GM12878 (cell line): ENCODE data around the gene KPTN. TPM values are rescaled to one million over a fixed set of nuclear protein-coding genes. Genes with fewer than 3 reads are reported as not detected.

Source experiments
- ATAC-seq: fragments of 200-7000 bp; cut with Tn5 transposase; 3 replicates; pipeline ENCODE4 v1.9.1; 2020; ENCODE audit warnings: mild to moderate bottlenecking, moderate library complexity
- BruUV-seq: library from RNA; stranded (reverse); fragments of 400-500 nt; replicated peaks from 2 replicates; lab custom pipeline; 2021; lab: Mats Ljungman, UMichigan
- CTCF ChIA-PET: fragments of 300-600 bp; sonication (Branson Sonifier 250); formaldehyde crosslinking; extraction: SDS; loops from one replicate; lab custom pipeline; 2021; ENCODE audit warnings: inconsistent platforms; lab: Yijun Ruan, JAX
- POLR2A ChIA-PET: fragments of 350-600 bp; formaldehyde crosslinking; extraction: SDS; loops from one replicate; lab custom pipeline; 2021; ENCODE audit warnings: inconsistent platforms; lab: Charles Lee
- RAD21 ChIA-PET: fragments of 300-600 bp; sonication (Branson Sonifier 250); formaldehyde crosslinking; loops from one replicate; lab custom pipeline; 2023; ENCODE audit warnings: antibody characterized with exemption; ENCODE audit not compliant: unreplicated experiment; lab: Charles Lee
- SMC1A ChIA-PET: fragments of 300-600 bp; sonication (Branson Sonifier 250); formaldehyde crosslinking; loops from one replicate; lab custom pipeline; 2023; ENCODE audit not compliant: unreplicated experiment, uncharacterized antibody; lab: Charles Lee
- DNase-seq: peaks from one replicate; pipeline ENCODE4 v3.0.0-alpha.2; 2011; ENCODE audit warnings: low read depth, low spot score
- FAIRE-seq: peaks from 3 replicates; lab custom pipeline; 2011; peaks lifted over from hg19 to GRCh38; lab: Jason Lieb, UNC
- H2AFZ ChIP-seq: 2 replicates; pipeline ENCODE4 v1.6.0; 2011; ENCODE audit warnings: low read depth, low read length, control low read depth; ENCODE audit not compliant: control insufficient read depth
- H3K27ac ChIP-seq: 2 replicates; pipeline ENCODE4 v1.5.1; 2011; ENCODE audit warnings: control low read depth; ENCODE audit not compliant: control insufficient read depth, insufficient read depth
- H3K27me3 ChIP-seq, 2 experiments: replicated peaks in 1 of 2; 2 replicates each; pipeline versions ENCODE4 v1.6.0 to v1.6.1; 2011; ENCODE audit warnings: low read length in 1 of 2; ENCODE audit not compliant: control insufficient read depth in 2 of 2, insufficient read depth in 2 of 2
- H3K36me3 ChIP-seq, 2 experiments: 2 replicates each; pipeline ENCODE4 v1.5.1; 2011; ENCODE audit warnings: low read length in 1 of 2; ENCODE audit not compliant: control insufficient read depth in 2 of 2, insufficient read depth in 2 of 2
- H3K4me1 ChIP-seq: 2 replicates; pipeline ENCODE4 v1.6.1; 2011; ENCODE audit warnings: mild to moderate bottlenecking, low read length, moderate library complexity, mixed read lengths; ENCODE audit not compliant: control insufficient read depth, insufficient read depth
- H3K4me2 ChIP-seq: 2 replicates; pipeline ENCODE4 v1.6.0; 2011; ENCODE audit warnings: control low read depth; ENCODE audit not compliant: control insufficient read depth, insufficient read depth
- H3K4me3 ChIP-seq: fragments of 200-600 bp; sonication (generic); 2 replicates; pipeline ENCODE4 v1.5.1; 2016
- H3K79me2 ChIP-seq: 2 replicates; pipeline ENCODE4 v1.6.0; 2011; ENCODE audit warnings: low read length; ENCODE audit not compliant: control insufficient read depth, insufficient read depth
- H3K9ac ChIP-seq: 2 replicates; pipeline ENCODE4 v1.8.0; 2011; ENCODE audit warnings: low read length, control low read depth, mixed read lengths; ENCODE audit not compliant: control insufficient read depth, insufficient read depth
- H3K9me3 ChIP-seq: replicated peaks from 3 replicates; pipeline ENCODE4 v1.5.1; 2011; ENCODE audit warnings: mild to moderate bottlenecking, low read length; ENCODE audit not compliant: control insufficient read depth, insufficient read depth
- H4K20me1 ChIP-seq: 2 replicates; pipeline ENCODE4 v1.6.0; 2011; ENCODE audit not compliant: control insufficient read depth, insufficient read depth
- CEBPZ ChIP-seq: fragments of 150-350 bp; IDR thresholded peaks from 2 replicates; pipeline ENCODE4 v1.6.1; 2016; ENCODE audit warnings: low read depth, low read length
- ELK1 ChIP-seq: IDR thresholded peaks from 2 replicates; pipeline ENCODE4 v1.6.1; 2012; ENCODE audit warnings: low read depth, low read length, improper control_type of control experiment
- HDAC2 ChIP-seq: fragments of 200-600 bp; sonication (generic); IDR thresholded peaks from 2 replicates; pipeline ENCODE4 v1.6.1; 2017
- HSF1 ChIP-seq: fragments of 150-350 bp; IDR thresholded peaks from 2 replicates; pipeline ENCODE4 v1.6.1; 2014; ENCODE audit warnings: mild to moderate bottlenecking, low read depth, low read length
- NRF1 ChIP-seq: conservative IDR thresholded peaks from 2 replicates; pipeline ENCODE4 v1.6.1; 2011; ENCODE audit warnings: mild to moderate bottlenecking, low read depth, low read length, improper control_type of control experiment
- PBX3 ChIP-seq: IDR thresholded peaks from 2 replicates; pipeline ENCODE4 v1.6.1; 2011; ENCODE audit warnings: mild to moderate bottlenecking, low read depth, low read length, moderate library complexity; ENCODE audit not compliant: insufficient replicate concordance
- POLR2AphosphoS2 ChIP-seq: IDR thresholded peaks from 2 replicates; pipeline ENCODE4 v1.6.1; 2011; ENCODE audit warnings: low read depth, mild to moderate bottlenecking, low read length, improper control_type of control experiment, moderate library complexity
- SMAD5 ChIP-seq: IDR thresholded peaks from 2 replicates; pipeline ENCODE4 v1.6.1; 2016; ENCODE audit warnings: antibody characterized with exemption, low read depth
- WGBS: methylation state at CpG from one replicate; pipeline ENCODE4 v1.1.6; 2016; ENCODE audit warnings: low lambda C conversion rate; ENCODE audit not compliant: insufficient replicate concordance, insufficient coverage; ENCODE audit errors: missing lambda C conversion rate; 5-methylcytosine and 5-hydroxymethylcytosine counted together
- in situ Hi-C: fragments of 300-500 bp; cut with MboI; formaldehyde crosslinking; loops from 9 replicates; pipeline ENCODE4 v1.14.3; 2018; ENCODE audit warnings: mixed read lengths
- intact Hi-C: fragments of 100-400 bp; cut with micrococcal nuclease; formaldehyde crosslinking; loops from one replicate; pipeline ENCODE4 v1.14.2; 2022; ENCODE audit not compliant: unreplicated experiment
- polyA plus RNA-seq, 11 experiments: library from polyadenylated mRNA; depleted of rRNA in 4 of 11; unstranded in 6 of 11; stranded (reverse) in 5 of 11; fragments of >200 nt; fragmentation: Nextera tagmentation in 4 of 11; fragmentation: Illumina TruSeq in 1 of 11; extraction: Ambion mirVana in 4 of 11; extraction: Trizol in 1 of 11; gene quantifications; 1 replicate in 1 of 11; 2 replicates in 10 of 11; pipeline versions ENCODE4 v1.2.1 to v1.2.3, GENCODE V29; 2011 to 2016; ENCODE audit warnings: inconsistent platforms in 2 of 11, missing spikeins in 2 of 11, low read depth in 1 of 11
- total RNA-seq, 4 experiments: library from RNA; depleted of rRNA in 3 of 4; stranded (reverse); fragments of >200 nt in 3 of 4; fragmentation: Illumina TruSeq in 1 of 4; extraction: Trizol in 1 of 4; gene quantifications; 2 replicates each; pipeline versions ENCODE4 v1.2.1 to v1.2.3, GENCODE V29; 2013 to 2021

KPTN gene
- total and polyA plus RNA-seq, 10 of the 15 experiments (the other 5 are each of a cell fraction or from before 2014, with no cell fraction given), result 0.60 to 10.1 (median 6.0) TPM

GRCh38 chr19:47476438-47476972 is 7.5 kb downstream of the KPTN start:
- Histone ChIP-seq H3K4me3 (no peak overlapping the region), H3K36me3 (no peaks in the 10 kb centered on the region), H4K20me1 (no peaks in the 10 kb centered on the region), H3K27ac (no peak overlapping the region), H3K9ac (no peak overlapping the region)
- intact Hi-C loops, result no loop called here
- FAIRE-seq, result no peak
- WGBS, result 66% methylated on average over 17 of the region's 17 CpGs
- no TSS peak for BruUV-seq
- TF ChIP-seq NRF1 (no peak), POLR2AphosphoS2 (no peak), CEBPZ (no peak), HSF1 (no peak), PBX3 (no peak), HDAC2 (no peak), SMAD5 (no peak), ELK1 (no peak)
- TF ChIP-seq, all 136 proteins: peak for 0
- H3K79me2 ChIP-seq, result no peaks in the 10 kb centered on the region
- ChIA-PET RAD21 (no interaction called here), POLR2A (interaction anchor here (0.5 kb wide), 1 partner anchor 103 kb away, joined by 3 read pairs; no protein-coding TSS in a partner anchor), CTCF (interaction anchor here (1.1 kb wide), 1 partner anchor 134 kb away, joined by 3 read pairs; no protein-coding TSS in a partner anchor), SMC1A (interaction anchor here (1.1 kb wide), 1 partner anchor 10 kb away, joined by 3 read pairs; no protein-coding TSS in a partner anchor)
- in situ Hi-C loops, result no loop called here
- H3K4me2 ChIP-seq, result no peak overlapping the region
- H2AFZ ChIP-seq, result no peak overlapping the region
- H3K27me3 ChIP-seq, result no peaks in the 10 kb centered on the region
- no peaks in the 10 kb centered on the region for H3K4me1 ChIP-seq
- no peaks in the 10 kb centered on the region for H3K9me3 ChIP-seq
- DNase-seq (no peak), ATAC-seq (no peak)
